Measurements from ENCODE around the gene DNAH14.
"Not testable (repeated sequence)": the region's sequence is repeated elsewhere in the genome, so short reads cannot be mapped to it uniquely, and the experiment has no call there.

Gene DNAH14

GRCh38 chr1:224929335-224930237 lies at the start of gene DNAH14:
Gene DNAH14 (plus strand): TSS chr1:224929675. CDS start chr1:224952703, 23,028 bp downstream.
- DNase-seq (ENCODE audit: low read depth in 2 of 2) = peak; percentile 5 to 7

- DNase-seq (ENCODE audit: low read depth in 2 of 2) = no peak
These were observed 48.7 kb upstream of the DNAH14 start for GRCh38 chr1:224880593-224881307.

- DNase-seq (ENCODE audit: low read depth in 2 of 2) = not testable (repeated sequence)
These were observed 48.2 kb upstream of the DNAH14 start for GRCh38 chr1:224881308-224881692.

- DNase-seq (ENCODE audit: low read depth in 2 of 2) = no peak
These were observed 47.7 kb upstream of the DNAH14 start for GRCh38 chr1:224881762-224882211.

- DNase-seq (ENCODE audit: low read depth in 2 of 2) = no peak
These were observed 47.2 kb upstream of the DNAH14 start for GRCh38 chr1:224882264-224882663.

- DNase-seq (ENCODE audit: low read depth in 2 of 2) = no peak
These were observed 46.4 kb upstream of the DNAH14 start for GRCh38 chr1:224883091-224883490.

GRCh38 chr1:224884361-224884801 lies 45.1 kb upstream of the DNAH14 start:
- DNase-seq (ENCODE audit: low read depth in 2 of 2) = peak; percentile 27 to 28

- DNase-seq (ENCODE audit: low read depth in 2 of 2) = not testable (repeated sequence)
These were observed 44.1 kb upstream of the DNAH14 start for GRCh38 chr1:224885376-224885775.

- no peak for DNase-seq (ENCODE audit: low read depth in 2 of 2)
These were observed 34.6 kb upstream of the DNAH14 start for GRCh38 chr1:224894915-224895314.

GRCh38 chr1:224896130-224896781 lies 33.2 kb upstream of the DNAH14 start:
- DNase-seq (ENCODE audit: low read depth in 2 of 2) = no peak

- DNase-seq (ENCODE audit: low read depth in 2 of 2) = no peak
These were observed 31.7 kb upstream of the DNAH14 start for GRCh38 chr1:224897529-224898327.

- no peak for DNase-seq (ENCODE audit: low read depth in 2 of 2)
These were observed 30.5 kb upstream of the DNAH14 start for GRCh38 chr1:224898937-224899336.

- DNase-seq (ENCODE audit: low read depth in 2 of 2) = no peak
These were observed 29.3 kb upstream of the DNAH14 start for GRCh38 chr1:224900062-224900630.

GRCh38 chr1:224901087-224901810 lies 28.2 kb upstream of the DNAH14 start:
- DNase-seq (ENCODE audit: low read depth in 2 of 2) = no peak

- no peak for DNase-seq (ENCODE audit: low read depth in 2 of 2)
These were observed 25.5 kb upstream of the DNAH14 start for GRCh38 chr1:224903955-224904354.

- DNase-seq (ENCODE audit: low read depth in 2 of 2) = no peak
These were observed 23.1 kb upstream of the DNAH14 start for GRCh38 chr1:224906340-224906739.

GRCh38 chr1:224911217-224911616 lies 18.3 kb upstream of the DNAH14 start:
- DNase-seq (ENCODE audit: low read depth in 2 of 2) = no peak

GRCh38 chr1:224914292-224914900 lies 15.1 kb upstream of the DNAH14 start:
- DNase-seq (ENCODE audit: low read depth in 2 of 2) = no peak

- DNase-seq (ENCODE audit: low read depth in 2 of 2) = no peak
These were observed 10.0 kb upstream of the DNAH14 start for GRCh38 chr1:224919508-224919907.

- no peak for DNase-seq (ENCODE audit: low read depth in 2 of 2)
These were observed 8.5 kb upstream of the DNAH14 start for GRCh38 chr1:224920930-224921329.
